WTC11 (cell line): ENCODE data around the gene ANO7. TPM values are rescaled to one million over a fixed set of nuclear protein-coding genes. Genes with fewer than 3 reads are reported as not detected.
A peak's percentile ranks its signal among the peaks of the same experiment; 100 is the strongest.

ENCODE experiments used
- ELF4 ChIP-seq: sonication (generic); formaldehyde crosslinking; IDR thresholded peaks from 2 replicates; pipeline ENCODE4 v1.8.1; 2022; ENCODE audit warnings: low read depth, mild to moderate bottlenecking, moderate library complexity, missing genetic modification reagents
- FOXP1 ChIP-seq: sonication (generic); formaldehyde crosslinking; IDR thresholded peaks from 2 replicates; pipeline ENCODE4 v1.8.0; 2022; ENCODE audit warnings: missing genetic modification reagents, mild to moderate bottlenecking, moderate library complexity, borderline replicate concordance
- GTF2I ChIP-seq: fragments of 250-450 bp; sonication (Bioruptor Pico); conservative IDR thresholded peaks from 2 replicates; pipeline ENCODE4 v1.4.0; 2021; ENCODE audit warnings: mild to moderate bottlenecking
- IRF2 ChIP-seq: sonication (generic); formaldehyde crosslinking; IDR thresholded peaks from 2 replicates; pipeline ENCODE4 v1.8.0; 2022; ENCODE audit warnings: low read depth, missing genetic modification reagents, borderline replicate concordance
- NFE2L1 ChIP-seq: sonication (generic); formaldehyde crosslinking; IDR thresholded peaks from 2 replicates; pipeline ENCODE4 v1.8.1; 2023; ENCODE audit warnings: missing genetic modification reagents
- NFYB ChIP-seq: sonication (generic); formaldehyde crosslinking; conservative IDR thresholded peaks from 2 replicates; pipeline ENCODE4 v1.8.0; 2022; ENCODE audit warnings: low read depth, missing genetic modification reagents
- NR1H2 ChIP-seq: sonication (generic); formaldehyde crosslinking; IDR thresholded peaks from 2 replicates; pipeline ENCODE4 v1.9.0; 2021; ENCODE audit warnings: mild to moderate bottlenecking, moderate library complexity, missing genetic modification reagents
- NR3C1 ChIP-seq: sonication (generic); formaldehyde crosslinking; conservative IDR thresholded peaks from 2 replicates; pipeline ENCODE4 v1.8.1; 2023; ENCODE audit warnings: low read depth, mild to moderate bottlenecking, missing genetic modification reagents
- RELA ChIP-seq: sonication (generic); formaldehyde crosslinking; IDR thresholded peaks from 2 replicates; pipeline ENCODE4 v1.8.1; 2022; ENCODE audit warnings: missing genetic modification reagents, mild to moderate bottlenecking, borderline replicate concordance
- SMAD3 ChIP-seq: sonication (generic); formaldehyde crosslinking; IDR thresholded peaks from 2 replicates; pipeline ENCODE4 v1.8.0; 2022; ENCODE audit warnings: missing genetic modification reagents, mild to moderate bottlenecking, borderline replicate concordance
- TCF7 ChIP-seq: sonication (generic); formaldehyde crosslinking; IDR thresholded peaks from 2 replicates; pipeline ENCODE4 v1.8.0; 2022; ENCODE audit warnings: mild to moderate bottlenecking, low read depth, missing genetic modification reagents, moderate library complexity
- ZNF138 ChIP-seq: sonication (generic); formaldehyde crosslinking; conservative IDR thresholded peaks from 2 replicates; pipeline ENCODE4 v1.8.1; 2022; ENCODE audit warnings: mild to moderate bottlenecking, moderate library complexity, missing genetic modification reagents
- ZNF263 ChIP-seq: sonication (generic); formaldehyde crosslinking; IDR thresholded peaks from 2 replicates; pipeline ENCODE4 v1.8.1; 2022; ENCODE audit warnings: low read depth, mild to moderate bottlenecking, moderate library complexity, missing genetic modification reagents
- ZNF396 ChIP-seq: fragments of 250-450 bp; sonication (Bioruptor Pico); IDR thresholded peaks from 2 replicates; pipeline ENCODE4 v1.8.0; 2021; ENCODE audit warnings: mild to moderate bottlenecking, moderate library complexity, borderline replicate concordance
- ZSCAN18 ChIP-seq: fragments of 250-450 bp; sonication (Bioruptor Pico); IDR thresholded peaks from 2 replicates; pipeline ENCODE4 v2.1.2; 2022; ENCODE audit warnings: mild to moderate bottlenecking, moderate library complexity
- total RNA-seq: library from RNA; stranded (reverse); gene quantifications from 3 replicates; pipeline ENCODE4 v1.2.3, GENCODE V29; 2021
- TF ChIP-seq, protein P1 (sequence below): sonication (generic); formaldehyde crosslinking; IDR thresholded peaks from 2 replicates; pipeline ENCODE4 v1.8.1; 2022; ENCODE audit warnings: mild to moderate bottlenecking, missing genetic modification reagents, moderate library complexity, borderline replicate concordance
- TF ChIP-seq, protein P2 (sequence below): sonication (generic); formaldehyde crosslinking; IDR thresholded peaks from 2 replicates; pipeline ENCODE4 v1.8.0; 2023; ENCODE audit warnings: missing genetic modification reagents, mild to moderate bottlenecking, borderline replicate concordance
- TF ChIP-seq, protein P3 (sequence below): fragments of 250-450 bp; sonication (Bioruptor Pico); IDR thresholded peaks from 2 replicates; pipeline ENCODE4 v1.9.0; 2021; ENCODE audit warnings: mild to moderate bottlenecking
- TF ChIP-seq, protein P4 (sequence below): sonication (generic); formaldehyde crosslinking; IDR thresholded peaks from 2 replicates; pipeline ENCODE4 v1.8.1; 2023; ENCODE audit warnings: mild to moderate bottlenecking, missing genetic modification reagents, borderline replicate concordance
- TF ChIP-seq, protein P5 (sequence below): fragments of 250-450 bp; sonication (Bioruptor Pico); conservative IDR thresholded peaks from 2 replicates; pipeline ENCODE4 v1.9.0; 2021; ENCODE audit warnings: mild to moderate bottlenecking
- TF ChIP-seq, protein P6 (sequence below): sonication (generic); formaldehyde crosslinking; conservative IDR thresholded peaks from 2 replicates; pipeline ENCODE4 v1.8.1; 2023; ENCODE audit warnings: mild to moderate bottlenecking, low read depth, missing genetic modification reagents, moderate library complexity

ANO7 gene
- total RNA-seq, 1 experiment from 2014 or later, result 8.0 TPM

DNA sequence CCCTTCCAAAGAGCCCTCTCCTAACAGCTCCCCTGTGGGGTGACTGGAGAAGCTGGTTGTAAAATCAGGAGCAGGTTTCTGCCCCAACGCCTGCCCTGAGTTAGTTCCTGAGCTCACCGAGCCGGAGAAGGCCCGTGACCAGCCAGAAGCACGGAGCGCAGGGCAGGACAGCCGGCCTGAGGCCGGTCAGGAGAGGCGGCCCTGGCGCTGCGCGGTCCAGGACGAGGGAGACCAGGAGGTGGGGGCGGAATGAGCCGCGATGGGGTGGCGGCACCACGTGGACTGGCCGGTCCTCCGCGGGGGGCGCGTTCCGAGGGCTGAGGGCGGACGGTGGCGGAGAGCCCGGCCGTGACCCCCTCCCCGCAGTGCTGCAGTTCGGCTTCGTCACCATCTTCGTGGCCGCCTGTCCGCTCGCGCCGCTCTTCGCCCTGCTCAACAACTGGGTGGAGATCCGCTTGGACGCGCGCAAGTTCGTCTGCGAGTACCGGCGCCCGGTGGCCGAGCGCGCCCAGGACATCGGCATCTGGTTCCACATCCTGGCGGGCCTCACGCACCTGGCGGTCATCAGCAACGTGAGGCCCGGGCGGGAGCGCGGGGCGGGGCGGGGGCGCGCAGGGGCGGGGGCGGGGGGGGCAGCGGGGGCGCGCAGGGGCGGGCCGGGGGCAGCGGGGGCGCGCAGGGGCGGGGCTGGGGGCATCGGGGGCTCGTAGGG is 29.0 kb downstream of the ANO7 start (continued):
- TF ChIP-seq ZNF263 (CRISPR knock-in tag) (no peak), RELA (CRISPR knock-in tag) (no peak), NR1H2 (CRISPR knock-in tag) (no peak), GTF2I (no peak), SMAD3 (CRISPR knock-in tag) (no peak), ZNF396 (CRISPR knock-in tag) (no peak), TCF7 (CRISPR knock-in tag) (no peak), ZSCAN18 (CRISPR knock-in tag) (no peak), IRF2 (CRISPR knock-in tag) (no peak), FOXP1 (CRISPR knock-in tag) (peak; percentile 48; the same call in 1 of the 2 replicates), NFYB (no peak), ELF4 (CRISPR knock-in tag) (no peak), NR3C1 (CRISPR knock-in tag) (0 out of 2 replicates have a peak, but pooled peaks have one; percentile 39), NFE2L1 (CRISPR knock-in tag) (no peak), ZNF138 (peak; percentile 60)
- TF ChIP-seq, protein P1, sequence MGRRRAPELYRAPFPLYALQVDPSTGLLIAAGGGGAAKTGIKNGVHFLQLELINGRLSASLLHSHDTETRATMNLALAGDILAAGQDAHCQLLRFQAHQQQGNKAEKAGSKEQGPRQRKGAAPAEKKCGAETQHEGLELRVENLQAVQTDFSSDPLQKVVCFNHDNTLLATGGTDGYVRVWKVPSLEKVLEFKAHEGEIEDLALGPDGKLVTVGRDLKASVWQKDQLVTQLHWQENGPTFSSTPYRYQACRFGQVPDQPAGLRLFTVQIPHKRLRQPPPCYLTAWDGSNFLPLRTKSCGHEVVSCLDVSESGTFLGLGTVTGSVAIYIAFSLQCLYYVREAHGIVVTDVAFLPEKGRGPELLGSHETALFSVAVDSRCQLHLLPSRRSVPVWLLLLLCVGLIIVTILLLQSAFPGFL (CRISPR knock-in tag), result no peak; the same call in 1 of the 2 replicates
- TF ChIP-seq, protein P2, sequence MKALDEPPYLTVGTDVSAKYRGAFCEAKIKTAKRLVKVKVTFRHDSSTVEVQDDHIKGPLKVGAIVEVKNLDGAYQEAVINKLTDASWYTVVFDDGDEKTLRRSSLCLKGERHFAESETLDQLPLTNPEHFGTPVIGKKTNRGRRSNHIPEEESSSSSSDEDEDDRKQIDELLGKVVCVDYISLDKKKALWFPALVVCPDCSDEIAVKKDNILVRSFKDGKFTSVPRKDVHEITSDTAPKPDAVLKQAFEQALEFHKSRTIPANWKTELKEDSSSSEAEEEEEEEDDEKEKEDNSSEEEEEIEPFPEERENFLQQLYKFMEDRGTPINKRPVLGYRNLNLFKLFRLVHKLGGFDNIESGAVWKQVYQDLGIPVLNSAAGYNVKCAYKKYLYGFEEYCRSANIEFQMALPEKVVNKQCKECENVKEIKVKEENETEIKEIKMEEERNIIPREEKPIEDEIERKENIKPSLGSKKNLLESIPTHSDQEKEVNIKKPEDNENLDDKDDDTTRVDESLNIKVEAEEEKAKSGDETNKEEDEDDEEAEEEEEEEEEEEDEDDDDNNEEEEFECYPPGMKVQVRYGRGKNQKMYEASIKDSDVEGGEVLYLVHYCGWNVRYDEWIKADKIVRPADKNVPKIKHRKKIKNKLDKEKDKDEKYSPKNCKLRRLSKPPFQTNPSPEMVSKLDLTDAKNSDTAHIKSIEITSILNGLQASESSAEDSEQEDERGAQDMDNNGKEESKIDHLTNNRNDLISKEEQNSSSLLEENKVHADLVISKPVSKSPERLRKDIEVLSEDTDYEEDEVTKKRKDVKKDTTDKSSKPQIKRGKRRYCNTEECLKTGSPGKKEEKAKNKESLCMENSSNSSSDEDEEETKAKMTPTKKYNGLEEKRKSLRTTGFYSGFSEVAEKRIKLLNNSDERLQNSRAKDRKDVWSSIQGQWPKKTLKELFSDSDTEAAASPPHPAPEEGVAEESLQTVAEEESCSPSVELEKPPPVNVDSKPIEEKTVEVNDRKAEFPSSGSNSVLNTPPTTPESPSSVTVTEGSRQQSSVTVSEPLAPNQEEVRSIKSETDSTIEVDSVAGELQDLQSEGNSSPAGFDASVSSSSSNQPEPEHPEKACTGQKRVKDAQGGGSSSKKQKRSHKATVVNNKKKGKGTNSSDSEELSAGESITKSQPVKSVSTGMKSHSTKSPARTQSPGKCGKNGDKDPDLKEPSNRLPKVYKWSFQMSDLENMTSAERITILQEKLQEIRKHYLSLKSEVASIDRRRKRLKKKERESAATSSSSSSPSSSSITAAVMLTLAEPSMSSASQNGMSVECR, result no peak
- TF ChIP-seq, protein P3, sequence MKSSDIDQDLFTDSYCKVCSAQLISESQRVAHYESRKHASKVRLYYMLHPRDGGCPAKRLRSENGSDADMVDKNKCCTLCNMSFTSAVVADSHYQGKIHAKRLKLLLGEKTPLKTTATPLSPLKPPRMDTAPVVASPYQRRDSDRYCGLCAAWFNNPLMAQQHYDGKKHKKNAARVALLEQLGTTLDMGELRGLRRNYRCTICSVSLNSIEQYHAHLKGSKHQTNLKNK (CRISPR knock-in tag), result no peak
- TF ChIP-seq, protein P4, sequence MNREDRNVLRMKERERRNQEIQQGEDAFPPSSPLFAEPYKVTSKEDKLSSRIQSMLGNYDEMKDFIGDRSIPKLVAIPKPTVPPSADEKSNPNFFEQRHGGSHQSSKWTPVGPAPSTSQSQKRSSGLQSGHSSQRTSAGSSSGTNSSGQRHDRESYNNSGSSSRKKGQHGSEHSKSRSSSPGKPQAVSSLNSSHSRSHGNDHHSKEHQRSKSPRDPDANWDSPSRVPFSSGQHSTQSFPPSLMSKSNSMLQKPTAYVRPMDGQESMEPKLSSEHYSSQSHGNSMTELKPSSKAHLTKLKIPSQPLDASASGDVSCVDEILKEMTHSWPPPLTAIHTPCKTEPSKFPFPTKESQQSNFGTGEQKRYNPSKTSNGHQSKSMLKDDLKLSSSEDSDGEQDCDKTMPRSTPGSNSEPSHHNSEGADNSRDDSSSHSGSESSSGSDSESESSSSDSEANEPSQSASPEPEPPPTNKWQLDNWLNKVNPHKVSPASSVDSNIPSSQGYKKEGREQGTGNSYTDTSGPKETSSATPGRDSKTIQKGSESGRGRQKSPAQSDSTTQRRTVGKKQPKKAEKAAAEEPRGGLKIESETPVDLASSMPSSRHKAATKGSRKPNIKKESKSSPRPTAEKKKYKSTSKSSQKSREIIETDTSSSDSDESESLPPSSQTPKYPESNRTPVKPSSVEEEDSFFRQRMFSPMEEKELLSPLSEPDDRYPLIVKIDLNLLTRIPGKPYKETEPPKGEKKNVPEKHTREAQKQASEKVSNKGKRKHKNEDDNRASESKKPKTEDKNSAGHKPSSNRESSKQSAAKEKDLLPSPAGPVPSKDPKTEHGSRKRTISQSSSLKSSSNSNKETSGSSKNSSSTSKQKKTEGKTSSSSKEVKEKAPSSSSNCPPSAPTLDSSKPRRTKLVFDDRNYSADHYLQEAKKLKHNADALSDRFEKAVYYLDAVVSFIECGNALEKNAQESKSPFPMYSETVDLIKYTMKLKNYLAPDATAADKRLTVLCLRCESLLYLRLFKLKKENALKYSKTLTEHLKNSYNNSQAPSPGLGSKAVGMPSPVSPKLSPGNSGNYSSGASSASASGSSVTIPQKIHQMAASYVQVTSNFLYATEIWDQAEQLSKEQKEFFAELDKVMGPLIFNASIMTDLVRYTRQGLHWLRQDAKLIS (CRISPR knock-in tag), result no peak
- TF ChIP-seq, protein P5, sequence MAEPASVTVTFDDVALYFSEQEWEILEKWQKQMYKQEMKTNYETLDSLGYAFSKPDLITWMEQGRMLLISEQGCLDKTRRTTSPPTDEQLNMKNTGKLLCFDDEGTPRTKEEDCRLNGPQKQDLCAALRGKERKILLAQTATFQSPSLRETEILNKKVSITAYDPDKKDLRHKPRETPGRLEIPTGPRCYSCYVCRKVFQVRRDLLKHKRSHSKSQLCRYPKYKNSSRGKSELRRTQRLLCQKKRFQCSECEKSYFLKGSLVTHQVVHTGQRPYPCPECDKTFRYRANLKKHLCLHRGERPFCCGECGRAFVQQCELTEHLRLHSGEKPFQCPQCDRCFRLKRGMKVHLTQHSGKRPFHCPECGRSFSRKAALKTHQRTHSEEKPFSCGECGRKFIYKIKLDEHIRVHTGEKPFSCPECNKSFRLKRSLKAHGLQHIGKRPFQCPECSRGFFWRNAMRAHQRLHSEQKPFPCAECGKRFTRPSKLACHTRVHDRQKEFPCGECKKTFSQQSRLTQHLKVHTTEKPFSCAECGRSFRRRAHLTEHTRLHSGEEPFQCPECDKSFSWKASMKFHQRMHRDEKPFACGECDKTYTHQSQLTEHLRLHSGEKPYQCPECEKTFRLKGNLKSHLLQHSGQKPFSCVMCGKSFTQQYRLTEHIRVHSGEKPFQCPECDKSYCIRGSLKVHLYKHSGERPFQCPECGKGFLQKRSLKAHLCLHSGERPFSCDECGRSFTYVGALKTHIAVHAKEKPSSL (CRISPR knock-in tag), result no peak
- TF ChIP-seq, protein P6, sequence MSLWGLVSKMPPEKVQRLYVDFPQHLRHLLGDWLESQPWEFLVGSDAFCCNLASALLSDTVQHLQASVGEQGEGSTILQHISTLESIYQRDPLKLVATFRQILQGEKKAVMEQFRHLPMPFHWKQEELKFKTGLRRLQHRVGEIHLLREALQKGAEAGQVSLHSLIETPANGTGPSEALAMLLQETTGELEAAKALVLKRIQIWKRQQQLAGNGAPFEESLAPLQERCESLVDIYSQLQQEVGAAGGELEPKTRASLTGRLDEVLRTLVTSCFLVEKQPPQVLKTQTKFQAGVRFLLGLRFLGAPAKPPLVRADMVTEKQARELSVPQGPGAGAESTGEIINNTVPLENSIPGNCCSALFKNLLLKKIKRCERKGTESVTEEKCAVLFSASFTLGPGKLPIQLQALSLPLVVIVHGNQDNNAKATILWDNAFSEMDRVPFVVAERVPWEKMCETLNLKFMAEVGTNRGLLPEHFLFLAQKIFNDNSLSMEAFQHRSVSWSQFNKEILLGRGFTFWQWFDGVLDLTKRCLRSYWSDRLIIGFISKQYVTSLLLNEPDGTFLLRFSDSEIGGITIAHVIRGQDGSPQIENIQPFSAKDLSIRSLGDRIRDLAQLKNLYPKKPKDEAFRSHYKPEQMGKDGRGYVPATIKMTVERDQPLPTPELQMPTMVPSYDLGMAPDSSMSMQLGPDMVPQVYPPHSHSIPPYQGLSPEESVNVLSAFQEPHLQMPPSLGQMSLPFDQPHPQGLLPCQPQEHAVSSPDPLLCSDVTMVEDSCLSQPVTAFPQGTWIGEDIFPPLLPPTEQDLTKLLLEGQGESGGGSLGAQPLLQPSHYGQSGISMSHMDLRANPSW (CRISPR knock-in tag), result no peak
